SK-N-SH (cell line): ENCODE data around the gene CTNNA3.

Source experiments
- CTCF ChIP-seq: fragments of 200-600 bp; sonication (generic); IDR thresholded peaks from 2 replicates; pipeline ENCODE4 v1.6.1; 2017; ENCODE audit warnings: antibody characterized with exemption, mild to moderate bottlenecking, moderate library complexity
- EP300 ChIP-seq, 2 experiments: IDR thresholded peaks; 2 replicates each; pipeline versions ENCODE4 v1.4.0 to v1.6.1; 2012; ENCODE audit warnings: borderline replicate concordance in 1 of 2, low read depth in 1 of 2, low read length in 1 of 2
- POLR2AphosphoS5 ChIP-seq: IDR thresholded peaks from 2 replicates; pipeline ENCODE4 v1.6.1; 2012; ENCODE audit warnings: low read depth, low read length
- RAD21 ChIP-seq: IDR thresholded peaks from 2 replicates; pipeline ENCODE4 v1.6.1; 2012; ENCODE audit warnings: mild to moderate bottlenecking, low read length
- SIN3A ChIP-seq: IDR thresholded peaks from 2 replicates; pipeline ENCODE4 v1.6.1; 2012; ENCODE audit warnings: low read depth, mild to moderate bottlenecking, low read length, moderate library complexity, borderline replicate concordance
- TEAD4 ChIP-seq: IDR thresholded peaks from 2 replicates; pipeline ENCODE4 v1.4.0; 2012; ENCODE audit warnings: mild to moderate bottlenecking, borderline replicate concordance; ENCODE audit not compliant: insufficient read depth

GRCh38 chr10:67725567-67725966, 29.6 kb upstream of the CTNNA3 start:
- TF ChIP-seq POLR2AphosphoS5 = no peak
- TF ChIP-seq SIN3A = no peak
- TF ChIP-seq CTCF = no peak
- no peak for TF ChIP-seq EP300 (IDR thresholded peaks at IDR 0.05; ENCODE audit: borderline replicate concordance in 1 of 2, low read depth in 1 of 2, low read length in 1 of 2)
- TF ChIP-seq TEAD4 = no peak
- no peak for TF ChIP-seq RAD21
